PC-3 (cell line): ENCODE data around the gene SIPA1L3. TPM values are rescaled to one million over a fixed set of nuclear protein-coding genes. Genes with fewer than 3 reads are reported as not detected.
A peak's percentile ranks its signal among the peaks of the same experiment; 100 is the strongest.

ENCODE experiments used
- ATAC-seq: fragments of 200-7000 bp; cut with Tn5 transposase; 2 replicates; pipeline ENCODE4 v1.9.1; 2020; ENCODE audit warnings: mild to moderate bottlenecking, moderate library complexity
- BruUV-seq: library from RNA; stranded (reverse); fragments of 400-500 nt; replicated peaks from 2 replicates; lab custom pipeline; 2021; lab: Mats Ljungman, UMichigan
- CTCF ChIA-PET: fragments of 300-600 bp; sonication (Branson Sonifier 250); formaldehyde crosslinking; loops from one replicate; lab custom pipeline; 2022; ENCODE audit warnings: antibody characterized with exemption; lab: Charles Lee
- POLR2A ChIA-PET: fragments of 300-600 bp; sonication (Branson Sonifier 250); formaldehyde crosslinking; loops from one replicate; lab custom pipeline; 2022; ENCODE audit warnings: antibody characterized with exemption; ENCODE audit not compliant: unreplicated experiment; lab: Charles Lee
- DNase-seq: peaks from one replicate; pipeline ENCODE4 v3.0.0-alpha.2; 2015
- H2AFZ ChIP-seq: fragments of 300-600 bp; sonication (generic); 2 replicates; pipeline ENCODE4 v1.6.0; 2016; ENCODE audit warnings: antibody characterized with exemption, low read length
- H3F3A ChIP-seq: fragments of 300-600 bp; sonication (generic); one replicate; pipeline ENCODE4 v1.6.0; 2017; ENCODE audit warnings: antibody characterized with exemption, low read length, control low read depth, mild to moderate bottlenecking; ENCODE audit not compliant: unreplicated experiment
- H3K27ac ChIP-seq: fragments of 300-600 bp; sonication (generic); 2 replicates; pipeline ENCODE4 v1.5.1; 2016; ENCODE audit warnings: mild to moderate bottlenecking, low read length
- H3K27me3 ChIP-seq: fragments of 300-600 bp; sonication (generic); 2 replicates; pipeline ENCODE4 v1.6.1; 2016; ENCODE audit warnings: low read length, mixed read lengths
- H3K36me3 ChIP-seq: fragments of 300-600 bp; sonication (generic); 2 replicates; pipeline ENCODE4 v1.6.1; 2016; ENCODE audit warnings: low read depth, mixed run types, low read length, mixed read lengths
- H3K4me1 ChIP-seq: fragments of 300-600 bp; sonication (generic); 2 replicates; pipeline ENCODE4 v1.5.1; 2016; ENCODE audit warnings: low read length; ENCODE audit not compliant: insufficient read depth
- H3K4me2 ChIP-seq: fragments of 300-600 bp; sonication (generic); 2 replicates; pipeline ENCODE4 v1.6.0; 2016; ENCODE audit warnings: low read length
- H3K4me3 ChIP-seq: fragments of 300-600 bp; sonication (generic); 2 replicates; pipeline ENCODE4 v1.5.1; 2016; ENCODE audit warnings: mild to moderate bottlenecking, low read length, mixed read lengths
- H3K79me2 ChIP-seq: fragments of 300-600 bp; sonication (generic); 2 replicates; pipeline ENCODE4 v1.6.1; 2017; ENCODE audit warnings: low read length, mixed read lengths
- H3K9ac ChIP-seq: fragments of 300-600 bp; sonication (generic); 2 replicates; pipeline ENCODE4 v1.6.0; 2016; ENCODE audit warnings: mild to moderate bottlenecking, low read length
- H3K9me2 ChIP-seq: fragments of 300-600 bp; sonication (generic); replicated peaks from 2 replicates; pipeline ENCODE4 v1.6.1; 2016; ENCODE audit warnings: mixed run types, low read length, mixed read lengths
- H3K9me3 ChIP-seq: fragments of 300-600 bp; sonication (generic); 2 replicates; pipeline ENCODE4 v1.6.1; 2016; ENCODE audit warnings: low read length, mixed read lengths
- H4K20me1 ChIP-seq: fragments of 300-600 bp; sonication (generic); 2 replicates; pipeline ENCODE4 v1.6.1; 2016; ENCODE audit warnings: low read length, mixed read lengths
- EZH2 ChIP-seq: fragments of 300-600 bp; sonication (generic); IDR thresholded peaks from one replicate; pipeline ENCODE4 v1.6.1; 2017; ENCODE audit warnings: antibody characterized with exemption, mild to moderate bottlenecking, low read length; ENCODE audit not compliant: unreplicated experiment
- EZH2phosphoT487 ChIP-seq: fragments of 300-600 bp; sonication (generic); IDR thresholded peaks from 2 replicates; pipeline ENCODE4 v1.6.1; 2018; ENCODE audit warnings: mild to moderate bottlenecking, antibody characterized with exemption, low read length, borderline replicate concordance
- intact Hi-C: fragments of 100-400 bp; cut with micrococcal nuclease; formaldehyde crosslinking; loops from 2 replicates; pipeline ENCODE4 v1.9.0; 2023
- total RNA-seq: library from RNA; depleted of rRNA; stranded (reverse); fragments of >200 nt; gene quantifications from 2 replicates; pipeline ENCODE4 v1.2.3, GENCODE V29; 2014
- TF ChIP-seq, protein P1 (sequence below): fragments of 300-600 bp; sonication (generic); conservative IDR thresholded peaks from 2 replicates; pipeline ENCODE4 v1.5.1; 2017; ENCODE audit warnings: antibody characterized with exemption, low read depth, mild to moderate bottlenecking, low read length

The SIPA1L3 gene
- total RNA-seq, 1 experiment from 2014 or later = 38.7 TPM

DNA sequence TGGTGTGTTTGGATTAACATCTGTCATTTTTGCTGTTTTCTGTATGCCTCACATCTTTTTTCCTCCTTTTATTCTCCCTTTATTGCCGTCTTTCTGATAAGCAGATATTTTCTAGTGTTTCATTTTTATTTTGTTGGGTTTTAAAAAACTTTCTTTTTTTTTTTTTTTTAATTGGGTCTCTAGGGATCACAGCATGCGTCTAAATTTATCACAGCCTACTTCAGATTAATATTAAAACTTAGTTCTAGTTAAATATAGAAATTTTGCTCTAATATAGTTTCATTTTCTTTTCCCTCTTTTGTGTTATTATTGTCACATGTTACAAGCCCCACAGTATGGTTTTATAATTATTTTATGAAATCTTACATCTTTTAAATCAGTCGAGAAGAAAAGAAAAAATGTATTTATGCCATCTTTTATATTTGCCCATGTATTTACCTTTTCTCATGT, 52.7 kb downstream of the SIPA1L3 start:
- BruUV-seq = no TSS peak
- Histone ChIP-seq H3K4me1 (peaks cover 6% of the 10 kb centered on the region; the same call in 1 of the 2 replicates), H3K9me2 (no peaks in the 10 kb centered on the region), H3K27ac (no peak overlapping the region), H3K36me3 (peaks cover 9% of the 10 kb centered on the region; the same call in 1 of the 2 replicates), H3K79me2 (peaks cover 97% of the 10 kb centered on the region), H3K27me3 (no peaks in the 10 kb centered on the region), H3K4me2 (no peak overlapping the region), H3F3A (no peaks in the 10 kb centered on the region), H3K9ac (no peak overlapping the region), H3K9me3 (no peaks in the 10 kb centered on the region), H2AFZ (no peak overlapping the region), H4K20me1 (peaks cover 4% of the 10 kb centered on the region; the same call in 1 of the 2 replicates), H3K4me3 (no peak overlapping the region)
- POLR2A ChIA-PET = no interaction called here
- ATAC-seq (no peak), DNase-seq (no peak)
- TF ChIP-seq EZH2 = no peak
- TF ChIP-seq, protein P1, sequence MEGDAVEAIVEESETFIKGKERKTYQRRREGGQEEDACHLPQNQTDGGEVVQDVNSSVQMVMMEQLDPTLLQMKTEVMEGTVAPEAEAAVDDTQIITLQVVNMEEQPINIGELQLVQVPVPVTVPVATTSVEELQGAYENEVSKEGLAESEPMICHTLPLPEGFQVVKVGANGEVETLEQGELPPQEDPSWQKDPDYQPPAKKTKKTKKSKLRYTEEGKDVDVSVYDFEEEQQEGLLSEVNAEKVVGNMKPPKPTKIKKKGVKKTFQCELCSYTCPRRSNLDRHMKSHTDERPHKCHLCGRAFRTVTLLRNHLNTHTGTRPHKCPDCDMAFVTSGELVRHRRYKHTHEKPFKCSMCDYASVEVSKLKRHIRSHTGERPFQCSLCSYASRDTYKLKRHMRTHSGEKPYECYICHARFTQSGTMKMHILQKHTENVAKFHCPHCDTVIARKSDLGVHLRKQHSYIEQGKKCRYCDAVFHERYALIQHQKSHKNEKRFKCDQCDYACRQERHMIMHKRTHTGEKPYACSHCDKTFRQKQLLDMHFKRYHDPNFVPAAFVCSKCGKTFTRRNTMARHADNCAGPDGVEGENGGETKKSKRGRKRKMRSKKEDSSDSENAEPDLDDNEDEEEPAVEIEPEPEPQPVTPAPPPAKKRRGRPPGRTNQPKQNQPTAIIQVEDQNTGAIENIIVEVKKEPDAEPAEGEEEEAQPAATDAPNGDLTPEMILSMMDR = no peak
- TF ChIP-seq EZH2phosphoT487 = no peak
- CTCF ChIA-PET = no interaction called here
- intact Hi-C loops = no loop called here

GRCh38 chr19:37961198-37961597, 54.2 kb downstream of the SIPA1L3 start:
- H3K9me3 ChIP-seq = no peaks in the 10 kb centered on the region
- H3K27me3 ChIP-seq = no peaks in the 10 kb centered on the region
- POLR2A ChIA-PET = no interaction called here
- H3K9me2 ChIP-seq = no peaks in the 10 kb centered on the region
- DNase-seq (no peak), ATAC-seq (no peak)
- BruUV-seq = no TSS peak
- intact Hi-C loops = no loop called here
- peaks cover 9% of the 10 kb centered on the region; the same call in 1 of the 2 replicates for H3K36me3 ChIP-seq
- no peak overlapping the region for H3K9ac ChIP-seq
- H2AFZ ChIP-seq = no peak overlapping the region
- H3K4me2 ChIP-seq = no peak overlapping the region
- TF ChIP-seq EZH2 = no peak
- TF ChIP-seq, protein P1 = no peak
- TF ChIP-seq EZH2phosphoT487 = no peak
- H4K20me1 ChIP-seq = no peaks in the 10 kb centered on the region
- peak overlapping the region; percentile 25; the same call in 1 of the 2 replicates for H3K27ac ChIP-seq
- no peaks in the 10 kb centered on the region for H3F3A ChIP-seq
- H3K79me2 ChIP-seq = peaks cover 98% of the 10 kb centered on the region
- H3K4me1 ChIP-seq = peaks cover 6% of the 10 kb centered on the region; the same call in 1 of the 2 replicates
- CTCF ChIA-PET = interaction anchor here (0.6 kb wide), 1 partner anchor 56 kb away, joined by 8 read pairs; no protein-coding TSS in a partner anchor
- no peak overlapping the region for H3K4me3 ChIP-seq

DNA sequence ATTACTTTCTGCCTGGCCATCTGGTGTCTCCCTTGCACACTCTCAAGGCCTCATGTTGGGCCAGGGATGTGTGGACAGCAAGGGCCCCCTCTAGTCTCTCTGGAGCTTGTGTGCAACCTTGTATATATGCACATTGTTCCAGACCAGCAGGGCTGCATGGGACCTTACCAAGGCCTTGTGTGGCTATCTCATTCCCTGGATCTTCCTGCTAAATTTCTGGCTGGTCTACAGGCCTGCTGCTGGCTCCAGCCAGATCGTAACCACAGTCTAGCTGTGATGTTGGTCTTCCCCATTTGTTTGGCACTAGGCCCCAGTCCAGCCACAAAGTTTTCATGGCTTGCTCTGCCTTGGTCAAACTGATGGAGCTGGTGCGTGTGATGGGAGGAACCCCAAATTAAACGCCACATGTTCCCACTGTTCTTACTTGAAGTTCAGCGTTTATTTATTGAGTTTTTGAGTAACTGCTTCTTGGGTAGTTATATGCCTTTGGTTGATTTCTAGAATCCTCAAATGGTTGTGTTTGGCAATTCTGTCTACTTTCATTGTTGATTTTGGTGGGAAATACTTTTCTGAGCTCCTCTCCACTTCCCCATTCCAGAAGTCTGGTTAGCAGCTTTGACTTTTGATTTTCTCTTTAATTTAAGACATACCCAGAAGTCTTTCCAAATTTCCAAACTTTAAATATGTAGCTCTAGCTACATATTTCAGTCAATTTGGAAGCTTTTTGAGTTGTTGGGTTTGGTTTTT, 56.4 kb downstream of the SIPA1L3 start:
- peaks cover 97% of the 10 kb centered on the region for H3K79me2 ChIP-seq
- no TSS peak for BruUV-seq
- no peaks in the 10 kb centered on the region for H3K9me2 ChIP-seq
- TF ChIP-seq EZH2 = no peak
- no peak for TF ChIP-seq EZH2phosphoT487
- TF ChIP-seq, protein P1 = no peak
- H3K36me3 ChIP-seq = peaks cover 9% of the 10 kb centered on the region; the same call in 1 of the 2 replicates
- no peak overlapping the region for H2AFZ ChIP-seq
- H3K27ac ChIP-seq = no peak overlapping the region
- H3K4me1 ChIP-seq = peaks cover 6% of the 10 kb centered on the region; the same call in 1 of the 2 replicates
- no peak overlapping the region for H3K9ac ChIP-seq
- no peak for ATAC-seq
- no peaks in the 10 kb centered on the region for H3K27me3 ChIP-seq
- no peaks in the 10 kb centered on the region for H3F3A ChIP-seq
- intact Hi-C loops = no loop called here
- no peak for DNase-seq
- POLR2A ChIA-PET = no interaction called here
- no peaks in the 10 kb centered on the region for H3K9me3 ChIP-seq
- CTCF ChIA-PET = no interaction called here
- H3K4me3 ChIP-seq = no peak overlapping the region
- H3K4me2 ChIP-seq = no peak overlapping the region
- no peaks in the 10 kb centered on the region for H4K20me1 ChIP-seq
